Measurements from ENCODE around the gene CORT.
A peak's percentile ranks its signal among the peaks of the same experiment; 100 is the strongest.

CORT gene

GRCh38 chr1:10479296-10479695 is 29.5 kb downstream of the CORT start:
- DNase-seq, result no peak

- no peak for DNase-seq
These were observed 30.8 kb downstream of the CORT start for GRCh38 chr1:10480614-10481013.

- no peak for DNase-seq
These were observed 34.7 kb downstream of the CORT start for GRCh38 chr1:10484521-10484920.

- no peak for DNase-seq
These were observed 39.6 kb downstream of the CORT start for GRCh38 chr1:10489291-10490055.

- DNase-seq, result no peak
These were observed 40.6 kb downstream of the CORT start for GRCh38 chr1:10490286-10490970.

- no peak for DNase-seq
These were observed 44.6 kb downstream of the CORT start for GRCh38 chr1:10494418-10494753.

- DNase-seq, result peak; percentile 63
These were observed 45.1 kb downstream of the CORT start for GRCh38 chr1:10494754-10495474.

- no peak for DNase-seq
These were observed 45.6 kb downstream of the CORT start for GRCh38 chr1:10495475-10495817.

GRCh38 chr1:10495952-10496351 is 46.1 kb downstream of the CORT start:
- DNase-seq, result no peak

- DNase-seq, result no peak
These were observed 47.3 kb downstream of the CORT start for GRCh38 chr1:10497109-10497508.

- DNase-seq, result no peak
These were observed 48.4 kb downstream of the CORT start for GRCh38 chr1:10498231-10498630.
